Measurements from ENCODE around the gene AUTS2. TPM values are rescaled to one million over a fixed set of nuclear protein-coding genes. Genes with fewer than 3 reads are reported as not detected.

Gene AUTS2
- polyA plus RNA-seq, 1 donor (not counting 4 experiments of a cell fraction or from before 2014, with no cell fraction given), result 4.7 TPM

DNA sequence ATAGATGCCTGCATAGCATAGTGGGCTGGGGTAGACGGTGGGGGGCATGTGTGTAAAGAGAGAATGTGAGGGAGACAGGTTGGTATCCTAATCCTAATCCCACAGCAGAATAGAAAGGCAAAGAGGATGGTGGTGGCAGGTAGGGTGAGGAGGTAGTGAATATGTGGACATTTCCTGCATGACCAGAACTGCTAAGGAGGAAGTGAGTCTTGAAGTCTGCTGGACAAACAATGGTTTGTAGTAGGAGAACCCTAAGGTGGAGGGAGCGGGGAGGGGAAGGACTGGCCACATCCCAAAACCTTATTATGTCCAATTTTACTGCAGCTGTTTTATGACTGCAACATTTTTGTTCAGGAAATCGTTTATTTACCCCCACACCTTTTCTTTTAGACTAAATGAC, 279.7 kb downstream of the AUTS2 start:
- Histone ChIP-seq H3K4me3 (ENCODE audit: control insufficient read depth in 2 of 3, extremely low read depth in 1 of 3, insufficient read depth in 2 of 3, low read depth in 1 of 3, low read length in 3 of 3) (no peak overlapping the region), H3K36me3 (ENCODE audit: control insufficient read depth in 2 of 2, extremely low read depth in 1 of 2, insufficient read depth in 2 of 2, low read length in 2 of 2) (no peaks in the 10 kb centered on the region), H3K9me3 (ENCODE audit: control insufficient read depth, low read depth, low read length) (no peaks in the 10 kb centered on the region), H3K4me1 (ENCODE audit: control insufficient read depth, extremely low read depth, insufficient read depth, low read length) (peaks cover 9% of the 10 kb centered on the region), H3K9ac (ENCODE audit: control insufficient read depth, extremely low read depth, insufficient read depth, low read length) (no peak overlapping the region), H3K9me1 (ENCODE audit: control insufficient read depth, extremely low read depth, insufficient read depth, low read length) (no peaks in the 10 kb centered on the region), H3K4me2 (ENCODE audit: control insufficient read depth, extremely low read depth, insufficient read depth, low read depth, low read length) (no peak overlapping the region), H2AFZ (ENCODE audit: control insufficient read depth, low read length) (no peak overlapping the region), H3K27me3 (ENCODE audit: control insufficient read depth, extremely low read depth, insufficient read depth, low read length) (no peaks in the 10 kb centered on the region), H4K20me1 (ENCODE audit: control insufficient read depth, extremely low read depth, insufficient read depth, low read length) (no peaks in the 10 kb centered on the region), H3K27ac (ENCODE audit: control insufficient read depth, insufficient read depth, low read length) (no peak overlapping the region), H3K79me2 (ENCODE audit: control insufficient read depth, insufficient read depth, low read length) (no peaks in the 10 kb centered on the region)
- DNase-seq (ENCODE audit: low read depth, low spot score) (no peak), FAIRE-seq (no peak)
- TF ChIP-seq, protein P1, sequence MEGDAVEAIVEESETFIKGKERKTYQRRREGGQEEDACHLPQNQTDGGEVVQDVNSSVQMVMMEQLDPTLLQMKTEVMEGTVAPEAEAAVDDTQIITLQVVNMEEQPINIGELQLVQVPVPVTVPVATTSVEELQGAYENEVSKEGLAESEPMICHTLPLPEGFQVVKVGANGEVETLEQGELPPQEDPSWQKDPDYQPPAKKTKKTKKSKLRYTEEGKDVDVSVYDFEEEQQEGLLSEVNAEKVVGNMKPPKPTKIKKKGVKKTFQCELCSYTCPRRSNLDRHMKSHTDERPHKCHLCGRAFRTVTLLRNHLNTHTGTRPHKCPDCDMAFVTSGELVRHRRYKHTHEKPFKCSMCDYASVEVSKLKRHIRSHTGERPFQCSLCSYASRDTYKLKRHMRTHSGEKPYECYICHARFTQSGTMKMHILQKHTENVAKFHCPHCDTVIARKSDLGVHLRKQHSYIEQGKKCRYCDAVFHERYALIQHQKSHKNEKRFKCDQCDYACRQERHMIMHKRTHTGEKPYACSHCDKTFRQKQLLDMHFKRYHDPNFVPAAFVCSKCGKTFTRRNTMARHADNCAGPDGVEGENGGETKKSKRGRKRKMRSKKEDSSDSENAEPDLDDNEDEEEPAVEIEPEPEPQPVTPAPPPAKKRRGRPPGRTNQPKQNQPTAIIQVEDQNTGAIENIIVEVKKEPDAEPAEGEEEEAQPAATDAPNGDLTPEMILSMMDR (optimal IDR thresholded peaks at IDR 0.05 in 1 of 3, IDR thresholded peaks at IDR 0.05 in 1 of 3, conservative IDR thresholded peaks at IDR 0.05 in 1 of 3; ENCODE audit: extremely low read depth in 1 of 3, insufficient read depth in 2 of 3, low read length in 3 of 3), result no peak
- TF ChIP-seq EZH2 (IDR thresholded peaks at IDR 0.05; ENCODE audit: low read length), result no peak
- dilution Hi-C loops (cut with MboI; ENCODE audit: extremely low pct_ligation_motif_present, low sequenced_read_pairs), result no loop called here

DNA sequence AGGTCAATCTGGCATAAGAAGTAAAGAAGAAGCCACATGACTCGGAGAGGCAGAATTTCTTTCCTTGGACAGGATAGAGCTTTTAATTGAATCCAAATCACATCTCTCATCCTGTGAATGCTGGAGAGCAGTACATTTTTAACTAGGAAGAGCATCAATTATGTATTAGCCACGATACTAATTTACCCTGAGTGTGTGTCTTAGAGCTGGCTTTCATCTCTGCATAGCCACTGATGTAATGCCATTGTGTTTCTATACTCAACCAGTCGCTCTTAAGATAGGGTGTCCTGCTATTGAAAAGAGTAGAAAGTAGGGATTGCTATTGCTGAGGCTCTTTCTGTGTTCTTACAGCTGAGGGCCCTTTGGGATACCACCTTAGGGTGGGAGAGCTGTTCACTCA, 280.3 kb downstream of the AUTS2 start:
- no peak overlapping the region for H3K27ac ChIP-seq (ENCODE audit: control insufficient read depth, insufficient read depth, low read length)
- no peak for DNase-seq (ENCODE audit: low read depth, low spot score)
- no peaks in the 10 kb centered on the region for H3K79me2 ChIP-seq (ENCODE audit: control insufficient read depth, insufficient read depth, low read length)
- peaks cover 3% of the 10 kb centered on the region for H3K4me1 ChIP-seq (ENCODE audit: control insufficient read depth, extremely low read depth, insufficient read depth, low read length)
- TF ChIP-seq EZH2 (IDR thresholded peaks at IDR 0.05; ENCODE audit: low read length), result no peak
- TF ChIP-seq, protein P1 (optimal IDR thresholded peaks at IDR 0.05 in 1 of 3, IDR thresholded peaks at IDR 0.05 in 1 of 3, conservative IDR thresholded peaks at IDR 0.05 in 1 of 3; ENCODE audit: extremely low read depth in 1 of 3, insufficient read depth in 2 of 3, low read length in 3 of 3), result no peak
- H3K4me3 ChIP-seq (ENCODE audit: control insufficient read depth in 2 of 3, extremely low read depth in 1 of 3, insufficient read depth in 2 of 3, low read depth in 1 of 3, low read length in 3 of 3), result no peak overlapping the region
- H3K9ac ChIP-seq (ENCODE audit: control insufficient read depth, extremely low read depth, insufficient read depth, low read length), result no peak overlapping the region
- H3K4me2 ChIP-seq (ENCODE audit: control insufficient read depth, extremely low read depth, insufficient read depth, low read depth, low read length), result no peak overlapping the region
- H4K20me1 ChIP-seq (ENCODE audit: control insufficient read depth, extremely low read depth, insufficient read depth, low read length), result no peaks in the 10 kb centered on the region
- no peaks in the 10 kb centered on the region for H3K9me1 ChIP-seq (ENCODE audit: control insufficient read depth, extremely low read depth, insufficient read depth, low read length)
- dilution Hi-C loops (cut with MboI; ENCODE audit: extremely low pct_ligation_motif_present, low sequenced_read_pairs), result no loop called here
- no peaks in the 10 kb centered on the region for H3K36me3 ChIP-seq (ENCODE audit: control insufficient read depth in 2 of 2, extremely low read depth in 1 of 2, insufficient read depth in 2 of 2, low read length in 2 of 2)
- no peaks in the 10 kb centered on the region for H3K9me3 ChIP-seq (ENCODE audit: control insufficient read depth, low read depth, low read length)
- no peak overlapping the region for H2AFZ ChIP-seq (ENCODE audit: control insufficient read depth, low read length)
- no peak for FAIRE-seq
- H3K27me3 ChIP-seq (ENCODE audit: control insufficient read depth, extremely low read depth, insufficient read depth, low read length), result no peaks in the 10 kb centered on the region
